ENCODE data around the gene PLCL1.

Gene PLCL1

DNA sequence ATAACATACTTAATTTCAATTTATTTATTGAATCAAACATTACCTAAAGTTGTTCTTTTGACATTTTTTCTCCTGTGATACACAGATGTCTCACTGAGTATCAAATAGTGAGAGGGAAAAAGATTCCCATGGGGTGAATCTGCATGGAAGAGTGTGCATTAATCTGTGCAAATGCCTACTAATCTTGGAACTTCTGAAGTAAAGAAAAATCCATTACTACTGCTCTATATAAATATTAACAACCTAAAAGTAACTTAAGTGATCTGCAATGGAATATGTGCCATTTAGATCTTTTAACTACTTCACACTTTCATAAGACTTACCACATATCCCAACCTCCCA lies 125.5 kb downstream of the PLCL1 start:
- DNase-seq: no peak

DNA sequence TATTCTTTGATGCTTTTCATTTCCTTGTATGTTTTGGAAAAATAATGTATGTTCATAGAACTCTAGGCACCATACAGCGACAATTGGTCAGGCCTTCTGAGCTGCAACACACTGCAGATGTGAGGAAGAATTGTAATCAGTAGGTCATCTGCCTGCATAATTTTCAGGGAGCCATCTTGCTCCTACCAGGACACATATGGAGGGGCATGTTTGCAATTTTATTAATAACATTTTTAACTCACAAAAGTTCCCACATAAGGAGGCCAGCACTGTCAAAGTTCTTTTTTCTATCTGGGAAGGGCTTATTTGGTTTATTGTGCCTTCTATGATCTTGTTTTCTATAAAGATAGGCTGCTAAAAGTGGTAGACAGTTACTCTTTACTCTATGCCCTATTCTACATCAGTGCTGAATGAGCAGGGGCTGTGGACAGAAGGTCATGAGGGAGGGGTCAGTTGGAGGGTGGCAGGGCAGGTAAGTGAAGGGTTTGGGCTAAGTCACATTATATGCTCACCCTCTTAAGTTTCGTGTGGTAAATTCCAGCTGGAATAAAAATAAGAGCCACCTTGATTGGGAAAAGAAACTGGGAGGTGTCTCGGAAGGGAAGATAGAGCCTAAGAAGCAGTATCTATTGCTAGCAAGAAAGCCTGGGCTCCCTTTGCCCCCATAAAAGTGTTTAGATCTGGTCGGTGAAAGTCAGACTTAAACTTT lies 126.3 kb downstream of the PLCL1 start:
- DNase-seq: no peak

DNA sequence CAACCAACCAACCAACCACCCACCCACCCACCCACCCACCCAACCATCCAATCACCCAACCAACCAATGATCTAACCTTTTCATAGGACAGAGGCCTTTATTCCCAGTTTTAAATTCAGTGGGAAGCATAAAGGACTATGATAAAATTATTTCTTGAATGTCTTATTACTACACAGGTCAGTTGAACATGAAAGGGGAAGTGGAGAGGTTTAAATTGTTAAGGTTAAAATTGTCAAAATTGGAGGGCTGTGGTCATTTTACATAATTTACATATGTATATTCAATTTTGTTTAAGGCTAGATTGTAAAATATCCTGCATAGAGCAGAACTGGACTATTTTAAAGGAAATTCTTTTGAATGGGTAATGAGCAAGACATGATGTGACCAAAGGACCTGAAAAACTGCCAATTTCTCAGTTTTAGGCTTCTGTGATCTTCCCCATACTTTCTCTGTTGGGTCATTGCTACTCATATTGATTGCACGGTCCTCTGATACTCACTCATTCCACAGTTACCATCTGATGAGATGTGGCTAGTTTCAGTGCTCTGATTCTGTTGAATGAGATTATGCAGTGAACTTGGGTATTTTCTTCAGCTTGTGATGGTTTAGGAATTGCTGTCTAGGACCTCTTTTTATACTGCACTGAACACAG lies 127.4 kb downstream of the PLCL1 start:
- peak; percentile 32 for DNase-seq

DNA sequence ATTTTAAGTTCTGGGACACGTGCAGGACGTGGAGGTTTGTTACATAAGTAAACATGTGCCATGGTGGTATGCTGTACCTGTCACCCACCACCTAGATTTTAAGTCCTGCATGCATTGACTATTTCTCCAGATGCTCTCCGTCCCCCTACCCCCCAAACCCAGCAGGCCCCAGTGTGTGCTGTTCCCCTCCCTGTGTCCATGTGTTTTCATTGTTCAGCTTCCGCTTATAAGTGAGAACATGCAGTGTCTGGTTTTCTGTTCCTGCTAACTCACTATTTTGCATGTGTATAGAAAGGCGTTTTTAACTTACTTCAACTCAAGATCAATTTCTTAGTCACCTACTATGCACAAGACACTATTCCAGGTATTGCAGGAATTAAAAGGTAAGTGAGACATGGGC lies 128.0 kb downstream of the PLCL1 start:
- no peak for DNase-seq

DNA sequence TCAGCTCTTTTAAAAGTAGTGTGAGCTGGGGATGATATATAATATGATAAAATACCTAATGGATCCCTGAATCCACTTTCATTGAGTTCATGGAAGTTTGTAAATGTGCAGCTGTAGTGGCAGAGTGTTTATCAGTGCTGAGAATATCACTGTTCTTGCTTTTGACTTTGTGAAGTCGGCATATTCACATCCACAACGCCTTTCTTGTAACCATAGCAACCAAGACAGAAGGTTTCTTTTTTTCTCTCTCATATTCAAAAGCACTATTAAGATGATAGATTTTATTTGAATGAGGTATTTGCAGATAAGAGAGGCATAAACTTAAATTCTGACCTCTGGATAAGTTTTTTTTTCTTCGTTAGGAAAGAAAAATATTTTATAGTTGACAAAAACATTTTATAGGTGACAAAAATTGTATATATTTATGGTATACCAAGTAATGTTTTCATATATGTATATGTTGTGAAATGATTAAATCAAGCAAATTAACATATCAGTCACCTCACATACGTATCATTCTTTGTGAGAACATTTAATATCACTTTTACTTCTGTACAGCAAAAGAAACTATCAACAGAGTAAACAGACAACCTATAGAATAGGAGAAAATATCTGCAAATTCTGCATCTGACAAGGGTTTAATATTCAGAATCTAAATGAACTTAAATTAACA lies 130.0 kb downstream of the PLCL1 start:
- DNase-seq: no peak

DNA sequence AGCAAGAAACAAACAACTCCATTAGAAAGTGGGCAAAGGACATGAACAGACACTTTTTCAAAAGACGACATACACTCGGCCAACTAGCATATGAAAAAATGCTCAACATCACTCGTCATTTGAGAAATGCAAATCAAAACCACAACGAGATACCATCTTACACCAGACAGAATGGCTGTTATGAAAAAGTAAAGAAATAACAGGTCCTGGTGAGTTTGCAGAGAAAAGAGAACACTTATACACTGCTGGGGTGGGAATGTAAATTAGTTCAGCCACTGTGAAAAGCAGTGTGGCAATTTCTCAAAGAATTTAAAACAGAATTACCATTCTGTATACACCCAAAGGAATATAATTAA lies 130.5 kb downstream of the PLCL1 start:
- DNase-seq: no peak

DNA sequence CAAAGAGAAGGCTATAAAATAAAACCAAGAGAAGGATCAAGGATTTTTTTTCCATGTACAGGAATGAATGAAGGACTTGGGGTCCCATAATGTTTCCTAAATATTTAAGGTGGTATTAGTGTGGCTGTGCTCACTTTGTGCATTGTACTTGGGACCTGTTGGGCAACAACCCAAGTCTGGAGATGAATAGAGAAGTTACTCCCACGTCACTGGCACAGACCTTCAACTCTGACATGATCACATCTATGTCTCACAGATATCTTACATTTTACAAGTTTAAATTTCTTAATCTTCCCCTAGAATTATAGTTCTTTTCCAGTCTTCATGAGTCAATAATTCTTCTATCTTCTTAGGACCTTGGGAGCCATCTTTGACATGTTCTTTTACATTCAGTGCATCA lies 133.4 kb downstream of the PLCL1 start:
- no peak for DNase-seq

DNA sequence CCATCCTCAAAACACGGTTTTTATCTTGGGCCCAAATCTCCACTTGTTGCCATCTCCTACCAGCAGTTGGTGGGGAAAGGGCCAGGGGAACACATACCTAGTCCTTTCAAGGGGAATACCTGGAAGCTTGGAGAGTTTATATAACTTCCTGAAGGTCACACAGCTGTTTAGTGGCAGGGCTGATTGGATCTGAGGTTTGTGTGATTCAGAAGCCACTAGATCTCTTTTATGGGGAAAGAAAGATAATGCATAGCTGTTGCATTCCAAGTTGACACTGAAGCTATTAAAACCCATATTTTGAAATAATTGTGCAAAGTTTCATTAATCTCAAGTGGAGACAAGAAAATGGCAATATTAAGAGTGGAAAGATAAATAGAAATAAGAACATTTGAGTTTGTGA lies 134.2 kb downstream of the PLCL1 start:
- DNase-seq: no peak

DNA sequence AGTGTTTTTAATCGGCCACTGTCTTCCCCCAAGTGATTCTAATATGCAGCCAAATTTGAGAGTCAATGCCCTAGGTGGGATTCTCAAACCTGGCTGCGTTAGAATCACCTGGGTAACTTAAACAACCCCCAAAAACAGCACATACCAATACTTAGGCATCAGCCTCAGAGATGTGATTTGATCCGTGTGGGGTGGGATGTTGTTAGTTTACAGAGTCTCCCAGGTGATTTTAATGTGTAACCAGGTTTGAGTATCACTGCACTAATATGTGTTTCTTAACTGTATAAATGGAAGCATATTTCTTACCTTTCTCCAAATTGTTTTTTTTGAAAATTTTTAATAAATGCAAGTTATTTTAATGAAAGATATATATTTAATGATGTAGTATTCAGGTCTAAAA lies 135.4 kb downstream of the PLCL1 start:
- no peak for DNase-seq

DNA sequence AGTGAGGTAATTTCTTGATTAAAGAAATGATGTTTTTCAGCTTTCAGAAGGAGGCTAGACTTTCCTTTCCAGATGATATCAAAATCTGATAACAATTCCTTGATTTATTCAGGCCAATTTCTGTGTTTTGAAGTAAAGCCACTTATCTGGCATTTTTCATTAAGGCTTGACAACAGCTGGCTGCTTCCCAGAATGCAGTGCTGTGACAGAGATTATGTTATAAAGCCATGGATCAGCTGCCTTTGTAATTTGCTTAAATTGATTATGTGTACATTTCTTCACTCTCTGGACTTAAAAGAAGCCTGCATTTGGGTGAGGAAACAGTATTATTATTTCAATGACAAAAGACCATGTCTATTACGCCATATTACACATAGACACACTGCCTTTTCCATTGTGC lies 136.0 kb downstream of the PLCL1 start:
- DNase-seq: no peak

DNA sequence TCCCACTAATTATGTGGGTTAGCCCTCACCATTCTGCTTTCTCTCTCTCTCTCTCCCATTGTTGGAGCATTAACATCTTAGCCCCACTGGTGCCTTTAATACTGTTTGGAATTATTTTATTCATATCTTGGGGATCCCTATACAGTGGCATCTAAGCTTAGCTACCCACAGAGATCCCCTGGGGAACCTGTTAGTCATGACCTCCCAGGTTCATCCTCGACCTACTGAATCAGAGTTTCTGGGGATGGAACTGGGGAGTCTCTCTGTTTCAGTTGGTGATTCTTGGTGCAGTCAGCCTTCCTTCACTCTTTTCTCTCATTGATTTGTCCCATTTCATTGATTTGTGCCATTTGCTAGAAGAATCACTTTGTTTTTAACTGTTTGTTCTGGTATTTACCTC lies 137.3 kb downstream of the PLCL1 start:
- DNase-seq: no peak

DNA sequence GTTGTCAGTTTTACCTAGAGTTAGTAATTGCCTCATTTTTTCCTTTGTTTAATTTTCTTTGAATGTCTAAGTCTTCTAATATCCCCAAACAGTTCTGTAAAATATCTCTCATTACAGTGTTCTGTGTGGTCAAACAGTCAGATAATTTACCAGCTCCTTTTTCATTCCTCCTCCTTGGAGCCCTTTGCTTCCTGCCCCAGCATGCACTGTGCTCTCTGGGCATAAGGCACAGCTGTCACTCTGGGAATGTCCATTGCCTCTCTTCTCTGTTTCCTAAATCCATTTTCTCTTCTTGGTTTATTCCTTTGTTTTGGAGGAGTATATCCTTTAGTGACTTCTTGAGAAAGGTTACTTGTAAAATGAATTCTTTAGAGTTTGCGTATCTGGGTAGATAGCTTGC lies 139.3 kb downstream of the PLCL1 start:
- DNase-seq: no peak

DNA sequence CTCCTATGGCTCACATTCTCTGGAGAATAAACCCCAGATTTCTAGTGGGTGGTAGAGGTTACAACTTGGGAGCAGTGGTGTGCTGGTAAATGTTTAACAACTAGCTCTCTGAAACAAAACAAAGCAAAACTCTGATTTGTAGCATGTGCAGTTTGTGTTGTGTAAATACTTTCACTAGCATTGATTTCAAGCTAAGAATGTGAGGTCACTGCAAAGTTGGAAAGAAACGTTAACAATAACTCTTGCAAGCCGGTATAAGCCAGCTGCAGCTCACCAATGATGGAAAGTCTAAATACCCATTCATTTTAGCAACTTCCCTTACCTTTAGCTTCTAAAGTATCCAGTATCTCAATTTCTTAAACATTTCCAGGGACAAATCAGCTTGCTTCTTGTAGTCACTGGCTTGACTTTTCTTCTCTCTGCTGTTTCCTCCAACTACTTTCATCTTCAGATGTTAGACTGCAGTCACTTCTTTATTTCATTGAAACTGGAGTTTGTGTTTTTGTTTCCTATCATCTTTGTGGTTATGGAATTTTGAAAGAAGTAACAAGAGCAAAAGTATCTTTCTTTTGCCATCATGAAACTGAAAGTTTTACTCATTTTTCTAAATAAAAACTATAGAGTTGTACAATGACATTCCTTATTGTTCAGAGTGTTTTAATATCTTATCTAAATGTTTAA lies 140.2 kb downstream of the PLCL1 start:
- no peak for DNase-seq

DNA sequence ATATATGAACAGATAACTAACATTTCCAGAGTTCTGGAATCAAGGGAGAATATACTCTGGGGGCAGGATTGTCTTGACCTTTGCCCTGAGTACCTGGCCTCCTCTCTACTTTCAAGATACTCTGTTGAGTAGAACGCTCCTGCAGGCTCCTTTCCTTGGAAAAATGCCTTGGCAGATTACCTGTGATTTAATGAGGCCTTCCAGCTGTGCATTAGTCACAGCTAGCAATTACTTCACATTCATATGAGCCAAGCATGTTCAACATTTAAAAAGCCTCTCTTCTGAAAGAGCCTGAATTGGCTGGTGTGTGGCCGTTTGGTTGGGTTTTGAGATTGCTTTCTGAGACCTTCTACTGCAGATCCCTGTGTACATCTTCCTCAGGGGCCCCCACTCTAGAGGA lies 142.2 kb downstream of the PLCL1 start:
- no peak for DNase-seq

DNA sequence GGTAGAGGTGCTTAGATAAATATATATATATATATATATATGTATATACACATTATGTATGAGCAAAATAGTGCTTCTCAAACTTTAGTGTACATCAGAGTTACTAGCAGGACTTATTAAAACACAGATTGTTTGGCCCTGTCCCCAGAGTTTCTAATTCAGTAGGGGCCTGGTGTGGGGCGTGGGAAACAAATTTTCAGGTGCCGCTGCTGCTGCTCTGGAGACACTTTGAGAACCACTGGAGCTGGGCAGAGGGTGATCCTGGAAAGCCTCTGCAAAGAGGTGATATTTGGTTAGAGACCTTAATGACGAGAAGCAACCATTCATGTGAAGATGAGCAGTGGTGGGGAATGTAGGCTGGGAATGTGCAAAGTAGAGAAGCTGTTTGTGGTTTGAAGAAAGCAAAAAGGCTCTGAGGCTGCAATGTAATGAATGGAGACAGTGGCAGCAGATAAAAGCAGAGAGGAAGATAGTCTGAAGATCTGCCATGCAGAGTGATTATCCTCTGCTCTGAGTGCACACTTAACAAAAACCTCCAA lies 142.9 kb downstream of the PLCL1 start:
- no peak for DNase-seq

DNA sequence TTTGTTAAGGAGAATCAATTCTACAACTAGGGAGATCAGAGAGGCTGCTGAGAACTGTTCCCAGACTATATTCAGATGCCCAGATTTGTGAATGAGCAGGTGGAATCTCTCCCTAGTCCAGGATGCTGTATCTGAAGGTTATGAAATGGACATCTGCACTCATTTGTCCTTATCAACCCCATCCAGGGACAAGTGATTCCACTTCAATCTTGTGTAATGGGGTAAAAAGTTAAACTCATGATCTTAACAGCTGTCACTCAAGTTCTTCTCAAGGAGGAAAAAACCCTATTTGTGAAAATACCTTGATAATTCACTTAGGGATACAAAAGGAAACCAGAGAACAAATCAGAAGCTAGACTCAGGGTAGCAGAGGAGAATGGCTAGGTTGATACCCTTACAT lies 144.8 kb downstream of the PLCL1 start:
- DNase-seq: no peak

DNA sequence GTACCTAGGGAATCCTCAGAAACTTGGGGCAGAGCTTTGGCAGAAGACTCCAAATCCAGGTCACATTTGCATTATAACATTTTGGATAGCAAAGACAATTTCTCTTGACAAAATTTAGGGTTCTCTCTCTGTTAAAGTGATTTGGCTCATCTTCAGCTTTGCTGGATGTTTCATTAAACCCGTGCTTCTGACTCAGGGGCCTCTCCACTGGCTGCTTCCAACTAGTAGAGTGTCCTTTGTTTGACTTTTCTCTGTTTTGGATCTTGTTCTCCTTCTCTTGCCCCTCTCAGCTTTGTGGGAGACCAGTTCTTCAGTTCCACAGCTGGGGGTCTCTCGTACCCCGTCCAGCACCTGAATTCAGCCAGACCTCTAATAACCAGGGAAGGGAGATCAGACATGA lies 145.6 kb downstream of the PLCL1 start:
- no peak for DNase-seq

DNA sequence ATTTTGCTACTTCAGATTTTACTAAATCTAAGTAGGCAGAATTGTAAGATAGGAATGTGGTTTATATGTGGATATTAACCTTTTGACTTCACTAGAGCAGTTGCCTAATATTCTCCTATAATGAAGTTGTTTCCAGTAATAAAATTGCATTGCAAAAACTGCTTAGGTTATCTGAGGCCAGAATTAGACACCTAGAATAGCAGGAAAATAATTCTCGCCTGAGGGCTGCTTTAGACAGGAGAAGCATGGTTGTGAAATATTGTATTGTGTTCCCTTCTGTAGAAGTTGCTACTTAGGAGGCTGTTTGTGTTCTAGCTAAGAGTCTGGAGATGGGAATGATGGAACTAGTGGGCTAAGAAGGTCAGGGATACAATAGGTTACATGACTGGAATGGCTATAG lies 146.3 kb downstream of the PLCL1 start:
- DNase-seq: no peak

DNA sequence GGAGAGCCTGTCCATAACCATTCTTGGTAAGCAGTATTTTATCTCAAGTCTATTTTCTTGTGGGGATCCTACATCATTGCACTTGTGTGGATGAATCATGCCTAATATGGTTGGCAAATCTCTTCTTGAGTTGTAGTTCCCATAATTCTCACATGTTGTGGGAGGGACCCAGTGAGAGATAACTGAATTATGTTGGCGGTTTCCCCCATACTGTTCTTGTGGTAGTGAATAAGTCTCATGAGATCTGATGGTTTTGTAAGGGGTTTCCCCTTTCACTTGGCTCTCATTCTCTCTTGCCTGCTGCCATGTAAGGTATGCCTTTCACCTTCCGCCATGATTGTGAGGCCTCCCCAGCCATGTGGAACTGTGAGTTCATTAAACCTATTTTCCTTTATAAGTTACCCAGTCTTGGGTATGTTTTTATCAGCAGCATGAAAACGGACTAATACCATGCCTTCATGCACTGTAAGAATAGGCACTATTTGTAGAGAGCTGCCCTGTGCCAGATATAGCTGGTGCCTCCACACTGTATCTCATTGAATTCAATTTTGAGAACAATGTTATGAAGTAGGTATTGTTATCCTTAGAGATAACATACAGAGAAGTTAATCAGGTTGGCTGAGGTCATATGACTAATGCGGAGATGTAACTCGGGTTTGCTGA lies 148.3 kb downstream of the PLCL1 start:
- no peak for DNase-seq

DNA sequence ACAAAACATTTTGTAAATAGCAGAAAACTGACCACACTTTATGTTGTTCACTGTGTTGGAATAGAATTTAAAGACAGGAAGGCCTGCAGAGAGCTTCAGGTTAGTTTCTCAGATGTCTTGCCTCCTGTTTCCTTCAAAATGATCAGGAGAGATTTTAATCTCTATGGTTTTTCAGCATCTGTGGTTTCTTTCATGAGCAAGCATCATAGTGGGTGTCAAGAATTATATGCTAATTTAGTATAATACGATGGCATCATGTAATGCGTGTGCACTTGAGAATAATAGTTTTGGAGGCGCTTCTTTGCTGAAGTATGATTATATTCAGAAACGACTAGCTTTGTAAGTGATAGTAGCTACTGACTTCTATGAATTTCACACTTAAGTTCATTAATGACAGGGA lies 149.9 kb downstream of the PLCL1 start:
- no peak for DNase-seq

DNA sequence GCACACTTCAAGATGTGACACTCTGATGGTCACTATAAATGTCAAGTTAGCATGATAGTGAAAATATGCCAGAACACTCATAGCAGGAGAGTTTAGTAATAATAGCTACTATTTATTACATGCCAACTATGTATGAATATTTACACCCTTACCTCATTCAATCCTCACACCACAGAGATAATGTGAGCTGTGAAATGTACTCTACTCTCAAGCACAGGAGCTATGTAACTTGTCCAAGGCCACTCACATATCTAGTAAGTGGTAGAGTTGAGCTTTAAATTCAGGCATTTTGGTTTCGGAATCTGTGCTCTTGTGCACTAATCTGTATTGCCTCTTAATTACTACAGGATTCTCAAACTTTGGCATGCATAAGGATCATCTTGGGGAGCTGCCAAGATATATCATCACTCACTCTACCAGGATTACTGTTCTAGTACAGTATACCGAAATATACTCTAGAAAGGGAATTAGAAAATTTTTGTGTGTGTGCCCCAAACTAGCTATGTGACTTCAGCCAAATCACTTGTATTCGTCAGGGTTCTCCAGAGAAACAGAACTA lies 154.3 kb downstream of the PLCL1 start:
- no peak for DNase-seq

DNA sequence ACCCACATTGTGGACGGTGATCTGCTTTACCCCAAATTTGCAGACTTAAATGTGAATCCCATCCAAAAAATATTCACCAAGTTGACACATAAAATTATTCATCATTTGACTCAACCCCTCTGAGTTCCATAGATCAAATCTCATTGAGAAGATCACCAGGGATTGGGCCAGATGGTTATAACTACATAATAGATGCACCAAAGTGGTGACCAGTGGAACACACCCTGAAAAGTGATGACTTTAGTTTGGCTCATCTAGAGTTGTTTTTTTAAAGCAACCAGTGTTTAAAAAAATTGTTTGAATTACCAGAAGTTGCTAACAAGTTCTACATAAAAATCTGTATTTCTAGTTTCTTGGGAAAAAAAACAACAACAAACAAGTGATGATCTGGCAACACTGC lies 155.0 kb downstream of the PLCL1 start:
- no peak for DNase-seq

DNA sequence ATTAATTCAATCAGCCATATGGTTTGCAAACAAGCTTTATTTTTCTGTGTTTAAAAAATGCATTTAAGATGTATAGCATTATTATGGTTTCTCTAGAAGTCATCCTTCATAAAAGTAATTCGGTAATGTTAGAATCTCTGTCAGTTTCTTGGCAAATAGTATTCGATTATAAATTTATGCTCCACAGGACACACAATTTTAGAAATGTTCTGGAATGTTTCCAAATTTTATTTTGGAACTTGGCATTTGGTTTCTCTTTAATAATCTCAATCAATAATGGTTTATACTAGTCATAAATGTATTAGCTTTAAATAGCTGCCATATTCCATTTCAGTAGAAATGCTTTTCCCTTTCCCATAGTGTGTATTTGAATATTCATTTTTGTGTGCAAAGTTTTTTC lies 156.4 kb downstream of the PLCL1 start:
- no peak for DNase-seq
